SK-N-MC (cell line): ENCODE data around the gene AS3MT.

Experiments used
- EZH2 ChIP-seq: fragments of 200-600 bp; sonication (generic); IDR thresholded peaks from one replicate; pipeline ENCODE4 v1.6.1; 2017; ENCODE audit warnings: antibody characterized with exemption
- FOXP2 ChIP-seq: optimal IDR thresholded peaks from 2 replicates; pipeline ENCODE3; 2011; ENCODE audit warnings: mild to moderate bottlenecking, moderate library complexity; ENCODE audit not compliant: insufficient read depth; ENCODE audit errors: extremely low read length, control extremely low read depth

DNA sequence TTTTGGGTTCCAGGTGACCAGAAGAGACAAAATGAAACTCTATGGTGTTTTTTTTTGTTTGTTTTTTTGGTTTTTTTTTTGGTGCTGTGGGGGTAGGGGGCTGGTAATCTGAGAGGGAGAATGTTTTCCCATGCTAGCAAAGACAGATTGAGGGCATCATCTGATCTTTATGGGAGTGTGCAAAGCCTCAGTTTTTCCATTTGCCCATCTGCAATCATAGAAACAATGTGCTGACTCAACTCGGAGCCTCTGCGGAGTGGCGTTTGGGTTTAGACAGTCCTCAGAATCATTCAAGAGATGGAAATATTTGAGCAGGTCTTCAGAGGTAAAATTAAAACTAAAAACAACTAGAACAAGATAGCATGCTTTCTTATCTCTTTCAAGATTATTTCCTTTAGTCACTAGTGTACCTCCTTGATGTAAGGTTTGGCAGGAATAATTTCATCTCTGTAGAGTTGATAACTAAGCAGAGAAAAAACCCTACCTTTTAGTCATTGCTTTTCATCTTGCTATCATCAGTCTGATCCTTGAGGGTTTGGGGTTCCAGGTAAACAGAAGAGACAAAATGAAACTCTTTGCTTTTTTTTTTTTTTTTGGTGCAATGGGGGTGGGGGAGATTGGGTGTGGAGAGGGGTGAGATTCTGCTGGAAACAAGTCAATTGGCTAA is 66.8 kb downstream of the AS3MT start:
- no peak for TF ChIP-seq FOXP2
- TF ChIP-seq EZH2, result no peak
